Colonic mucosa (tissue), 4 donors: ENCODE measurements around the gene DDX1. TPM values are rescaled to one million over a fixed set of nuclear protein-coding genes. Genes with fewer than 3 reads are reported as not detected.

ENCODE experiments used
- DNase-seq: peaks from one replicate; pipeline ENCODE4 v3.0.0-alpha.2; 2020
- H3K27ac ChIP-seq: fragments of 200-600 bp; one replicate; pipeline ENCODE4 v1.8.0; 2021
- H3K27me3 ChIP-seq: fragments of 200-600 bp; one replicate; pipeline ENCODE4 v1.8.0; 2021
- H3K36me3 ChIP-seq: fragments of 200-600 bp; one replicate; pipeline ENCODE4 v1.8.0; 2021
- H3K4me1 ChIP-seq: fragments of 200-600 bp; one replicate; pipeline ENCODE4 v1.8.0; 2021; ENCODE audit warnings: mild to moderate bottlenecking
- H3K4me3 ChIP-seq: fragments of 200-600 bp; one replicate; pipeline ENCODE4 v1.8.0; 2021
- H3K9ac ChIP-seq, 2 donors: one replicate each; pipeline ENCODE4 v1.7.0; 2013; ENCODE audit warnings: control low read depth in 2 of 2, low read depth in 2 of 2, low read length in 2 of 2
- H3K9me3 ChIP-seq: fragments of 200-600 bp; one replicate; pipeline ENCODE4 v1.8.0; 2021
- CTCF ChIP-seq: fragments of 200-600 bp; IDR thresholded peaks from one replicate; pipeline ENCODE4 v1.8.0; 2022; ENCODE audit warnings: antibody characterized with exemption, mild to moderate bottlenecking
- intact Hi-C: fragments of 100-400 bp; cut with DNase I; formaldehyde crosslinking; loops from one replicate; pipeline ENCODE4 v1.14.1; 2022
- total RNA-seq, 2 donors: library from RNA; stranded (reverse); fragmentation: NEBNext Ultra II Directional in 1 of 2; extraction: Animal tissue kit (Norgen Biotek cat#: 25700) in 1 of 2; gene quantifications; one replicate each; pipeline ENCODE4 v1.2.1, GENCODE V29; 2021
- donor health status: healthy.
- donor health status: DM: no; HTN: no; CAD: no.
- donor health status: DM: no; HTN: no; CAD: no.

DDX1 gene
- total RNA-seq, 2 donors from 2014 or later = 71.6 to 91.3 TPM

DNA sequence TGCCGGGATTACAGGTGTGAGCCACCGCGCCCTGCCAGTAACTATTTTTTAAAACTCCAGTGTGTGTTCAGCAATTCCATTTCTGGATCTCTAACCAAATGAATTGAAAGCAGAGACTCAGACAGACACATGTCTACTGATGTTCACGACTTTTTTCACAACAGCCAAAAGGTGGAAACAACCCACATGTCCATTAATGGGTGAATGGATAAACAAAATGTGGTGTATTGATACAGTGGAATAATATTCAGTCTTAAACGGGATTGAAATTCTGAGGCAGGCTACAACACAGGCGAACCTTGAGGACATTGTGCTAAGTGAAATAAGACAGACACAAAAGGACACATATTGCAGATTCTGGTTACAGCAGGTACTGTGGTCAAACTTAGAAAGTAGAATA, 55.0 kb downstream of the DDX1 start:
- Histone ChIP-seq H3K4me1 (no peaks in the 10 kb centered on the region), H3K9ac (no peak overlapping the region), H3K36me3 (no peaks in the 10 kb centered on the region), H3K27ac (no peak overlapping the region), H3K27me3 (no peaks in the 10 kb centered on the region), H3K9me3 (no peaks in the 10 kb centered on the region), H3K4me3 (no peak overlapping the region)
- intact Hi-C loops = no loop called here
- TF ChIP-seq CTCF = no peak
- DNase-seq = no peak

DNA sequence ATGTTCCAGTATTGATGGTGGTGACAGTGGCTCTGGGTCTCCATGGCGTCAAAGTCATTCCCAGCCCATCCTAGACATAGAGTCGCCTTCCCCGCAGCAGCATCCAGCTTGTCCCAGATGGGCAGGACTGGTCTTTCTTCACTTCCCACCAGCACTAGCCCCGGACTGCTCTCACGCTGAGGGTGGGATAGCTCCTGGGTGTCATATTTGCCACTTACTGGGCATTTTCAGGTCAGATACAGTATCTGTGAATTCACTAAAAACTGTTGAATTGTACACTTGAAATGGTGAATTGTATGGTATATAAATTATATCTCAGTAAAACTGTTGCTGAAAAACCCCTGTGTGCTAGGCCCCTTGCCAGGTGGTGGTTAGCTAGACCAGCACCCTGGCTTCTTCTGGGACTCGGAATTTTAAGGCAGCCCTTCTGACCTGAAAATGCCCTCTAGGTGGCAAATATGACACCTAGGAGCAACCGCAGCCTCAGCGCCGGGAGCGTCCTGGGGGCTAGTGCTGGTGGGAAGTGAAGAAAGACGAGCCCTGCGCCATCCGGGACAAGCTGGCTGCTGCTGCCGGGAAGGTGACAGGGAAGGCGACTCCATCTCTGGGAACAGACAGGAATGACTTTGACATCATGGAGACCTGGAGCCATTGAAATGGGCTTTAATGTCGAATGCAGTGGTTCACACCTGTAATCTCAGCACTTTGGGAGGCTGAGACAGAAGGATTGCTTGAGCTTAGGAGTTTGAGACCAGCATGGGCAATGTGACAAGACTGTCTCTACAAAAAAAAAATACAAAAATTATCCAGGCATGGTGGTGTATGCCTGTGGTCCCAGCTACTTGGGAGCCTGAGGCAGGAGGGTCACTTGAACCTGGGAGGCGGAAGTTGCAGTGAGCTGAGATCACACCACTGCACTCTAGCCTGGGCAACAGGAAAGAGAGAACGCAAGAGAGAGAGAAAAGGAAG, 56.2 kb downstream of the DDX1 start:
- TF ChIP-seq CTCF = no peak
- no peaks in the 10 kb centered on the region for H3K36me3 ChIP-seq
- no peaks in the 10 kb centered on the region for H3K27me3 ChIP-seq
- DNase-seq = no peak
- no peak overlapping the region for H3K4me3 ChIP-seq
- no peak overlapping the region for H3K27ac ChIP-seq
- H3K9me3 ChIP-seq = no peaks in the 10 kb centered on the region
- intact Hi-C loops = no loop called here
- H3K4me1 ChIP-seq = no peaks in the 10 kb centered on the region
- H3K9ac ChIP-seq = no peak overlapping the region

DNA sequence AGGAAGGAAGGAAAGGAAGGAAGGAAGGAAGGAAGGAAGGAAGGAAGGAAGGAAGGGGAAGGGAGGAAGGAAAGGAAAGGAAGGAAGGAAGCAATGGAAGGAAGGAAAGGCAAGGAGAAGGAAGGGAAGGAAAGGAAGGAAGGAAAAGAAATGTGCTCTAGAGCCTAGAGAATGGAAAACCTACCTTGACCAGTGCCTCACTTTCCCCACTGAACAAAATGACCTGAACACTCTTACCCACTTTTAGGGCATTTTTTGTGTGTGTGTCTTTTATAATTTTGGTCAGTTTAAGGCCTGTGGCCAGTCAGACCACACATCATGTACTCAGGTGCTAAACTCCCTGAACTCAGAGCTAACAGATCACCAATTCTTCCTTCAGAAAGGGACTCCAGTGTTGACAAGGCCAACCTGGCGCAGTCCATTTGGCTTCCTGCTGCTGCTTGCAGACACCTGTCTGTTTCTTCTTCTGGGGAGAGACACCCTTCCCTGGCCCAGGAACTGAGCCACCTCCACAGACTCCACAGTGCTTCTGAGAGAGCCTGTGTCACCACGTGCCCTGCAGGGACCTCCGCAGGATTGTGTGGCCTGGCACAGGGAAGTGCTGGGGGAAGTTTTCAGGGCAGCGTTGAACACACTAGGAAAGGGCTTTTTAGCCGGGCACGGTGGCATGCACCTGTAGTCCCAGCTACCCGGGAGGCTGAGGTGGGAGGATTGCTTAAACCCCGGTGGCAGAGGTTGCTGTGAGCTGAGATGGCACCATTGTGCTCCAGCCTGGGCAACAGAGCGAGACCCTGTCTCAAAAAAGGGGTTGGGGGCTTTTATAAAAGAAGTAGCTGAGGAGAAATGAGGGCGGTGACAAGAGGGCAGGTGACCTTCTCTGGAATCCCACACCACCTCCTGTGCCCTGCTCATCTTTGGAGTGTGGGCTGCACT, 57.2 kb downstream of the DDX1 start:
- Histone ChIP-seq H3K27me3 (no peaks in the 10 kb centered on the region), H3K9me3 (no peaks in the 10 kb centered on the region), H3K36me3 (no peaks in the 10 kb centered on the region), H3K9ac (no peak overlapping the region), H3K4me3 (no peak overlapping the region), H3K4me1 (no peaks in the 10 kb centered on the region), H3K27ac (no peak overlapping the region)
- intact Hi-C loops = no loop called here
- no peak for TF ChIP-seq CTCF
- DNase-seq = no peak

DNA sequence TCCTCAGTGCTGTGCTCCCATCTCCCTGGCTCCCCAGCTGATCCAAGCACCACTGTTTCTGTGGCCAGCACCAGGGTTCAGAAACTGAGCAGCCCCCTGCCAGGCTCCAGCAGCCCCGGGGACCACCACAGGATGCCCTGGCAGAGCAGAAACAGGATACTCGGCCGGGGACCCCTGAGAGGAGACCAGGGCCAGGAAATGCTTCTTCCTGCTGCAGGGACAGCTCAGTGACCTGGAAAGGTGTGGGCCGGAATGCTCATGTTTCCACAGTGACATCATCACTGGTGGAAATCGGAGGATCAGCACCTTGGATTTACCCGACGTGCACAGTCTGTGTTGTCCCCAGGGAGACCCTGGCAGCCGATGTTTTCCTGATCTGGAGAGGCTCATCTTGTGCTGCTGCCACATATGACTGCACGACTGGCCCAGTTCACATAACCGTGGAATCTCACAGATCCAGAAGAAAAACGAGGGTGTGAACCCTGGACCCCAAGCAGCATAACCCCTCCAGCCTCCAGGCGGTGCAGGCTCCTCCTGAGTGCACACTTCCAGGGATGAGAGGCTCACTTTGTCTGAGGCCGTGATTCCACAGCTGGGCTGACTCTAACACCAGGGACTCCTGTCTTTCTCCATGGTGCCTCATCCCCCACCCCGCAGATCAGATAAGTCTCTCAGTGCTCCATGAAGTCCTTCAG, 58.0 kb downstream of the DDX1 start:
- Histone ChIP-seq H3K27me3 (no peaks in the 10 kb centered on the region), H3K4me1 (no peaks in the 10 kb centered on the region), H3K9ac (no peak overlapping the region), H3K27ac (no peak overlapping the region), H3K4me3 (no peak overlapping the region), H3K9me3 (no peaks in the 10 kb centered on the region), H3K36me3 (no peaks in the 10 kb centered on the region)
- intact Hi-C loops = no loop called here
- no peak for DNase-seq
- no peak for TF ChIP-seq CTCF
